GM21367 (cell line): Measurements from ENCODE around the gene NEU1.
A peak's percentile ranks its signal among the peaks of the same experiment; 100 is the strongest.
"Not testable (repeated sequence)": the region's sequence is repeated elsewhere in the genome, so short reads cannot be mapped to it uniquely, and the experiment has no call there.

Experiments used
- ATAC-seq: cut with Tn5 transposase; IDR thresholded peaks from one replicate; pipeline ENCODE4 v1.9.1; 2021; ENCODE audit not compliant: unreplicated experiment

Gene NEU1

DNA sequence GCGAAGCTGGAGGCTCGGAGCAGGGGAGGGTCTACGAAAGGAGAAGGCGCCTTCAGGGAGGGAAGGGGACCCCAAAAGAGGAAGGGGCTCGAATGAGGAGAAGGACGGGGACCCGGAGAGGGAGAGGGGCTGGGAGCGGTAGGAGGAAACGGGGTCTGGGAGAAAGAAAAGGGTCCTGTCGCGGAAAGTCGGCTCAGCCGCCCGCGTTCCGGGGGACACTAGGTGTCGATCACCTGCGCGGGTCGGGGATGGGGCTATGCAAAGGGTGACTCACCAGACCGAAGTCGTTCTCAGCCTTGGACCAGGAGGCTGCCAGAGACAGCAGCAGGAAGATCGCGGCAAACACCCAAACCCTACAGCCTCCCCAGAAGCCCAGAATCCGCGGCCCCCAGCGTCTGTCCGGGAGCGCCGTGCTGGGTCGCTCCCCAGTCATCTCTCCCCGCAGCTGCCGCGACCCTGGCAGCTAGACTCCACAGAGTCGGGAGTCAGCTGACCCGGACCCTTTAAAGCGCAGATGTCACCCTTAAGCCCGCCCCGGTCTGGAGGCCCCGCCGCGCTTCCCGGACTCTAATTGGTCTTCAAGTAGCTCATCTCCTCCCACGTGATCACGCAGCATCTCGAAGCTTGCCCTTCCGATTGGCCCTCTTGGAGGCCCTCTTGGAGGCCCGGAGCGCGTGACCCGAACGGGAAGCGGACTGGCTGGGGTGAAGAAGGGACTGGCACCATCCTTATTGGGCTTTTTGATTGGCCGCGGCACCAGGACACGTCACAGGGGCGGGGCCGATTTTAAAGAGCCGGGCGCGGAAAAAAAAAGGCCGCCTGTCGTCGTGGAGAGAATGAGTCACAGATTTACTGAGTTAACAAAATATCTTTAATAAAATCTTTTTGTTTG lies at the start of gene NEU1:
Gene NEU1 (minus strand): TSS at position 478 of the 892 bp plus-strand sequence. CDS start 45 bp downstream, at position 433.
- ATAC-seq: peak; percentile 87

- no peak for ATAC-seq
Measured at GRCh38 chr6:31911826-31912585, 49.4 kb upstream of the NEU1 start.

DNA sequence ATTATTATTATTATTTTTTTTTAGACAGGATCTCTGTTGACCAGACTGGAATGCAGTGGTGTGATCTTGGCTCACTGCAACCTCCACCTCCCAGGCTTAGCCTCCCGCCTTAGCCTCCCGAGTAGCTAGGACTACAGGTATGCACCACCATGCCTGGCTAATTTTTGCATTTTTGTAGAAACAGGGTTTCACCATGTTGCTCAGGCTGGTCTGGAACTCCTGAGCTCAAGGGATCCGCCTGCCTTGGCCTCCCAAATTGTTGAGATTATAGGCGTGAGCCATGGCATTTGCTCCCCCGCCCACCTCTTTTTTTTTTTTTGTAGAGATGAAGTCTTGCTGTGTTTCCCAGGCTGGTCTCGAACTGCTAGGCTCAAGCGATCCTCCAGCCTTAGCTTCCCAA lies 46.7 kb upstream of the NEU1 start:
- ATAC-seq: not testable (repeated sequence)

DNA sequence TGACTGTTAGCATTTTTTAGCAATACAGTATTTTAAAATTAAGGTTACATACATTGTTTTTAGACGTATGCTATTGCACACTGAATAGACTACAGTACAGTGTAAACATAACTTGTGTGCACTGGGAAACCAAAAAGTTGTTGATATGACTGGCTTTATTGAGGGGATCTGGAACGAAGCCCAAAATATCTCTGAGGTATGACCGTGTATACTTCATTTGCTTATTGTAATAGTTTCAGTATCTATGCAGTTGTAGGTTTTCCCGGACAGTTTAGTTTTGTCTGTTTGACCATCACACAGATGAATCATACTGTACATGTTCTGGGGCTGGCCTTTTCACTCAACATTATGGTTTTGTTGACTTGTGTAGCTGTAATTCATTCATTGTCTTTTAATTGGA lies 46.2 kb upstream of the NEU1 start:
- ATAC-seq: no peak

GRCh38 chr6:31908255-31908654 lies 45.6 kb upstream of the NEU1 start:
- not testable (repeated sequence) for ATAC-seq

GRCh38 chr6:31907158-31907813 lies 44.7 kb upstream of the NEU1 start:
- no peak for ATAC-seq

DNA sequence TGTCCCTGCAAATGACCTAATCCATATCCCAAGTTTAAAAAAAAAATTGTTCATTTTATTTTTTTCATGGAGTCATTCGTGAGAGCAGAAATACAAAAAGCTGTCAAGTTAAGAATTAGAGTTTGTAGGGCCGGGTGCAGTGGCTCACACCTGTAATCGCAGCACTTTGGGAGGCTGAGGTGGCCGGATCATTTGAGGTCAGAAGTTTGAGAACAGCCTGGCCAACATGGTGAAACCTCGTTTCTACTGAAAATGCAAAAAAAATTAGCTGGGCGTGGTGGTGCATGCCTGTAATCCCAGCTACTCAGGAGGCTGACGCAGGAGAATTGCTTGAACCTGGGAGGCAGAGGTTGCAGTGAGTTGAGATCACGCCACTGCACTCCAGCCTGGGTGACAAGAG lies 44.1 kb upstream of the NEU1 start:
- ATAC-seq: not testable (repeated sequence)

GRCh38 chr6:31906122-31906521 lies 43.5 kb upstream of the NEU1 start:
- ATAC-seq: no peak

DNA sequence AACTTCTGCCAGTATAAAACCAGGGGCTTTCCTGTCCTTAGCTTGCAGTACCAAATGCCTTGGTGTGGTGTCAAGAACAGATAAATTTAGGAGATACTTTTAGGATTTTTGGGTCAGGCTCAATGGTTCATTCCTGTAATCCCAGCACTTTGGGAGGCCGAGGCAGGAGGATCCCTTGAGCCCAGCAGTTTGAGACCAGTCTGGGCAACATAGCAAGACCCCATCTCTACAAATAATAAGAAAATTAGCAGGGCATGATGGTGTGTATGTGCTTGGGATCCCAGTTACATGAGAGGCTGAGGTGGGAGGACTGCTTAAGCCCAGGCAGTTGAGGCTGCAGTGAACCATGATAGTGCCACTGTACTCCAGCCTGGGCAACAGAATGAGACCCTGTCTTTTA lies 42.4 kb upstream of the NEU1 start:
- ATAC-seq: no peak

GRCh38 chr6:31903957-31904356 lies 41.3 kb upstream of the NEU1 start:
- ATAC-seq: no peak

- ATAC-seq: no peak
Measured at GRCh38 chr6:31901953-31902643, 39.5 kb upstream of the NEU1 start, which contains the start of gene ZBTB12. Gene ZBTB12 (minus strand): TSS chr6:31902086. CDS start chr6:31901305, 781 bp downstream.

- ATAC-seq: no peak
Measured at GRCh38 chr6:31901415-31901952, 38.9 kb upstream of the NEU1 start.

GRCh38 chr6:31900917-31901414 lies 38.3 kb upstream of the NEU1 start:
- no peak for ATAC-seq

DNA sequence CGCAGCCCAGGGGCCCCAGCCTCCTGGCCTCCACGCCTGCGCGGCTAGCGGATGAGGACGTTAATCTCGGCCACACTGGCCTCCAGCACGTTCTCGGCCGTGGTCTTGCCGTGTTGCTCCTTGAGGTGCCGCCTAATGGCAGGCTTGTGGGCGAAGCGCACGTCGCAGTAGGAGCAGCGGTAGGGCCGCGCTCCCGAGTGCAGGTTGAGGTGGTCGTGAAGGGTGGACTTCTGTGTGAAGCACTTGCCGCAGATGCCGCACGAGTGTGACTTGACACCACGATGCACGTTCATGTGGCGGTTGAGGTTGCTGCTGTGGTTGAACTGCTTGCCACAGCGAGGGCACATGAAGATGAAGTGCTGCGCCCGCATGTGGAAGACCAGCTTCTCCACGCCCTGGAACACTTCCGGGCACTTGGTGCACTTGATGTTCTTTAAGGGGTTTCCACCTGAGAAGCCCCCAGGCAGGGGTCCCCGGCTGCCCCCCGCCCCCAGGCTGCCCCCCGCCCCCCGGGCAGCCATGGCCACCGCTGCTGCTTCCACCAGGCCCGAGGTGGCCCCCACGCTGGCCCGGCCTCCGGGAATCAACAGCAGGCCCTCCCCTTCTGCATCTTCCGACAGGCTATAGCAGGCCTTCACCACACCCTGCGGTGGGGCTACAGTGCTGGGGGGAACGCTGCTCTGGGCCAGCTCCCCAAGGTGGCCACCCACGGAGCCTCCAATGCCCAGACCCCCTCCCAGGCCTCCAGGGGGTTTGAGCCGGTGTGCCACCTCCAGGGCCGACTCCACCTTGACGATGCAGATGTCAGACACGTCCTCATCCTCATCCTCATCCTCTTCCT lies 37.5 kb upstream of the NEU1 start:
- ATAC-seq: no peak

GRCh38 chr6:31899215-31899614 lies 36.6 kb upstream of the NEU1 start:
- ATAC-seq: no peak

DNA sequence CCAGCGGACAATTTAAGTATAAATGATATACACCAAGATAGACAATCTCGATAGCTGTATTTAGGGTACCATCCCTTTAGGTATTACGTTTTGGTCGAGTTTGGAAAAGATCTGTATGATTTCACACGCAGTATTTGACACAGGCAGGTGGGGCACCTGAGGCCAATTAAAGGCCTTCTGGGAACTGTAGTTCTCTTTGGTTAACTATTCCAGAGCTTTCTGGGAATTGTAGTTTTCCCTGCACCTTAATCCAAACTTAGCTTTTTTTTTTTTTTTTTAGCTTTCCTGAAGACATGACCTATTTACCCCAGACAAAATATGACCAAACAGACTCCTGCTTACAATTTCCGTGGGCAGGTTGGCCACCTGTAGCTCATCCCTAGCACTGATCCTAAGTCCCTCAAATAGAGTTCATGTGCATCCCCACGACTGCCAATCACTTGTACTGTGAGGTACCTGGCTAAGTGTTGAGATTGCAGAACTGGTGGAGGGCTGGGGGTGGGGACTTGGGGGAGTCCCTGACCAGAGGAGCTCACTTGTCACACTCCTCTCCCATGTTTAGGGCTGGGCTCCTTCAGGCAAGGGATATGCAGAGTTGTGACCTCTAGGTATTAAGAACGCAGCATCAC lies 35.9 kb upstream of the NEU1 start:
- ATAC-seq: no peak

GRCh38 chr6:31897612-31898382 lies 35.2 kb upstream of the NEU1 start, which contains the start of gene EHMT2:
Gene EHMT2 (minus strand): TSS chr6:31897698. CDS start chr6:31897677, 21 bp downstream.
- ATAC-seq: peak; percentile 36
